Thymus (tissue), 14 donors: ENCODE results near the gene HMBS. TPM values are rescaled to one million over a fixed set of nuclear protein-coding genes. Genes with fewer than 3 reads are reported as not detected.
"Not testable (repeated sequence)": the region's sequence is repeated elsewhere in the genome, so short reads cannot be mapped to it uniquely, and the experiment has no call there.

Experiments
- DNase-seq, 9 donors: peaks; one replicate each; pipeline ENCODE4 v3.0.0-alpha.2; 2013; ENCODE audit warnings: low spot score in 9 of 9, low read depth in 6 of 9, missing footprints in 1 of 9
- H3K27ac ChIP-seq, 2 donors: one replicate each; pipeline ENCODE4 v1.5.1; 2013; ENCODE audit warnings: control low read depth in 1 of 2, low read depth in 1 of 2, low read length in 1 of 2, mild to moderate bottlenecking in 1 of 2, moderate library complexity in 1 of 2
- H3K27me3 ChIP-seq, 2 donors: one replicate each; pipeline ENCODE4 v1.5.1; 2013; ENCODE audit warnings: low read length in 1 of 2; ENCODE audit not compliant: control insufficient read depth in 2 of 2, insufficient read depth in 1 of 2
- H3K36me3 ChIP-seq, 2 donors: one replicate each; pipeline ENCODE4 v1.5.1; 2013; ENCODE audit warnings: low read length in 1 of 2, mild to moderate bottlenecking in 1 of 2, moderate library complexity in 1 of 2; ENCODE audit not compliant: control insufficient read depth in 2 of 2, insufficient read depth in 2 of 2
- H3K4me1 ChIP-seq, 2 donors: one replicate each; pipeline ENCODE4 v1.5.1; 2013; ENCODE audit warnings: low read length in 2 of 2; ENCODE audit not compliant: control insufficient read depth in 2 of 2, insufficient read depth in 2 of 2
- H3K4me3 ChIP-seq, 2 donors: one replicate each; pipeline ENCODE4 v1.5.1; 2013; ENCODE audit warnings: low read length in 2 of 2, control low read depth in 1 of 2, mild to moderate bottlenecking in 1 of 2
- H3K9me3 ChIP-seq, 2 donors: one replicate each; pipeline ENCODE4 v1.5.1; 2013; ENCODE audit warnings: low read length in 1 of 2, mild to moderate bottlenecking in 1 of 2; ENCODE audit not compliant: control insufficient read depth in 2 of 2, insufficient read depth in 1 of 2
- WGBS: extraction: QIAGEN DNeasy Blood & Tissue Kit; methylation state at CpG from one replicate; pipeline ENCODE4 v1.1.7; 2013; 5-methylcytosine and 5-hydroxymethylcytosine counted together
- long read RNA-seq, 10 donors: transcript quantifications; one replicate each; lab custom pipeline, GENCODE V29; 2026
- polyA plus RNA-seq: library from polyadenylated mRNA; stranded (reverse); fragments of 200-250 nt; gene quantifications from one replicate; pipeline ENCODE4 v1.2.3, GENCODE V29; 2013
- total RNA-seq: library from RNA; stranded (reverse); fragments of 120-200 nt; gene quantifications from one replicate; pipeline ENCODE4 v1.2.4, GENCODE V29; 2013
- donor health status: healthy.

Gene HMBS
- total RNA-seq, result 5.4 TPM
- polyA plus RNA-seq, result 15.5 TPM
- long read RNA-seq, donor 1, result 0 reads
- long read RNA-seq, donor 2, result 0 reads
- long read RNA-seq, donor 3, transcript HMBS-201 (14 exons, 1,501 nt), result major isoform, 13 of 16 reads
- long read RNA-seq, donor 3, partial matches to known transcripts, result 0 of 16 reads
- long read RNA-seq, donor 3, other reads (novel, unspliced or antisense), result 0 of 16 reads
- long read RNA-seq, donor 4, partial matches to known transcripts, result 0 of 3 reads
- long read RNA-seq, donor 4, other reads (novel, unspliced or antisense), result 0 of 3 reads
- long read RNA-seq, donor 5, transcript HMBS-201 (14 exons, 1,501 nt), result major isoform, 10 of 14 reads
- long read RNA-seq, donor 5, partial matches to known transcripts, result 0 of 14 reads
- long read RNA-seq, donor 5, other reads (novel, unspliced or antisense), result 0 of 14 reads
- long read RNA-seq, donor 6, partial matches to known transcripts, result 0 of 5 reads
- long read RNA-seq, donor 6, other reads (novel, unspliced or antisense), result 0 of 5 reads
- long read RNA-seq, donor 7, partial matches to known transcripts, result 0 of 5 reads
- long read RNA-seq, donor 7, other reads (novel, unspliced or antisense), result 0 of 5 reads
- long read RNA-seq, donor 8, partial matches to known transcripts, result 0 of 3 reads
- long read RNA-seq, donor 8, other reads (novel, unspliced or antisense), result 0 of 3 reads
- long read RNA-seq, donor 9, partial matches to known transcripts, result 0 of 4 reads
- long read RNA-seq, donor 9, other reads (novel, unspliced or antisense), result 0 of 4 reads
- long read RNA-seq, donor 10, partial matches to known transcripts, result 0 of 3 reads
- long read RNA-seq, donor 10, other reads (novel, unspliced or antisense), result 0 of 3 reads

- peaks cover 8 to 23% of the 10 kb centered on the region in 2 donors for H3K4me1 ChIP-seq
These were observed at the start of gene HMBS for GRCh38 chr11:119084663-119085436. TSS of gene HMBS (plus strand) at chr11:119084881. CDS start at chr11:119085034, 153 bp downstream.

GRCh38 chr11:119038884-119039283 is 45.8 kb upstream of the HMBS start:
- H3K4me3 ChIP-seq, result no peak overlapping the region
- WGBS, result 98% methylated on average over 5 of the region's 5 CpGs
- H3K9me3 ChIP-seq, result no peaks in the 10 kb centered on the region
- no peaks in the 10 kb centered on the region for H3K27me3 ChIP-seq
- H3K27ac ChIP-seq, result no peak overlapping the region
- peaks cover 0 to 4% of the 10 kb centered on the region in 2 donors for H3K4me1 ChIP-seq
- H3K36me3 ChIP-seq, result no peaks in the 10 kb centered on the region
- DNase-seq, result no peak

More at GRCh38 chr11:119084663-119085436, at the start of gene HMBS:
- WGBS, result 1% methylated on average over 45 of the region's 45 CpGs
- H3K9me3 ChIP-seq, result no peaks in the 10 kb centered on the region
- H3K4me3 ChIP-seq, result peak within 1 kb of the TSS; percentile 76 to 83
- peak in 8 of 9 donors; percentile 77 to 92 (median 88) for DNase-seq
- H3K27ac ChIP-seq, result peak within 1 kb of the TSS; percentile 74 to 88
- peaks cover 24 to 28% of the 10 kb centered on the region in 2 donors for H3K36me3 ChIP-seq
- no peaks in the 10 kb centered on the region for H3K27me3 ChIP-seq

- H3K4me3 ChIP-seq, DNase-seq, H3K9me3 ChIP-seq, H3K27ac ChIP-seq, H3K27me3 ChIP-seq, H3K36me3 ChIP-seq, H3K4me1 ChIP-seq: not testable (repeated sequence)
- 22% methylated on average over 11 of the region's 11 CpGs for WGBS
These were observed 45.2 kb upstream of the HMBS start for GRCh38 chr11:119039471-119039870.

- Histone ChIP-seq H3K9me3 (no peaks in the 10 kb centered on the region), H3K4me1 (no peaks in the 10 kb centered on the region), H3K36me3 (peaks cover 26 to 27% of the 10 kb centered on the region in 2 donors), H3K4me3 (no peak overlapping the region), H3K27me3 (no peaks in the 10 kb centered on the region), H3K27ac (no peak overlapping the region)
- whole genome bisulfite sequencing, result 80% methylated on average over 4 of the region's 4 CpGs
- DNase-seq, result peak in 1 of 9 donors; percentile 17
These were observed 42.7 kb upstream of the HMBS start for GRCh38 chr11:119041821-119042514.

GRCh38 chr11:119042927-119043326 is 41.8 kb upstream of the HMBS start:
- peaks cover 35% of the 10 kb centered on the region in 2 donors for H3K36me3 ChIP-seq
- H3K27ac ChIP-seq, result no peak overlapping the region
- WGBS, result 98% methylated on average over 9 of the region's 9 CpGs
- no peak overlapping the region for H3K4me3 ChIP-seq
- no peak for DNase-seq
- no peaks in the 10 kb centered on the region for H3K9me3 ChIP-seq
- no peaks in the 10 kb centered on the region for H3K4me1 ChIP-seq
- no peaks in the 10 kb centered on the region for H3K27me3 ChIP-seq

GRCh38 chr11:119044708-119045107 is 40.0 kb upstream of the HMBS start:
- no peak for DNase-seq
- no peaks in the 10 kb centered on the region for H3K27me3 ChIP-seq
- no peak overlapping the region for H3K27ac ChIP-seq
- H3K36me3 ChIP-seq, result peaks cover 53% of the 10 kb centered on the region in 2 donors
- H3K4me3 ChIP-seq, result no peak overlapping the region
- H3K9me3 ChIP-seq, result no peaks in the 10 kb centered on the region
- WGBS, result 94% methylated on average over 6 of the region's 6 CpGs
- H3K4me1 ChIP-seq, result no peaks in the 10 kb centered on the region

- DNase-seq, result no peak
- Histone ChIP-seq H3K9me3 (no peaks in the 10 kb centered on the region), H3K27ac (no peak overlapping the region), H3K27me3 (no peaks in the 10 kb centered on the region), H3K36me3 (peaks cover 66 to 70% of the 10 kb centered on the region in 2 donors), H3K4me1 (no peaks in the 10 kb centered on the region), H3K4me3 (no peak overlapping the region)
- WGBS, result 95% methylated on average over 6 of the region's 6 CpGs
These were observed 38.2 kb upstream of the HMBS start for GRCh38 chr11:119046489-119046888.

DNA sequence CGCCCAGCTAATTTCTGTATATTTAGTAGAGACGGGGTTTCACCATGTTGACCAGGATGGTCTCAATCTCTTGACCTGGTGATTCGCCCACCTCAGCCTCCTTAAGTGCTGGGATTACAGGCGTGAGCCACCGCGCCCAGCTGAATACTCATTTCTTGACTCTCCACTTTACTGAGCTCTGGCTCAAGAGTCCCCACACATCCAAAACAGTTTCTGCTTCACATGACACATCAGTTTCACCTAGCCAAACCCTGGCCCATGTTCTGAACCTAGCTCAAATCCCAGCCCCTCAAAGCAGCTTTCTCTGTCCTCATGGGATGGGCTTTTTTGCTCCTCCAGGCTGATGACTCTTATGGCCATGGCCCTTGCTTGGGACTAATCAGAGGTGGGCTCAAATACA is 37.5 kb upstream of the HMBS start:
- 99% methylated on average over 6 of the region's 6 CpGs for WGBS

More for the DNA sequence above, 37.5 kb upstream of the HMBS start:
- Histone ChIP-seq H3K27me3 (no peaks in the 10 kb centered on the region), H3K4me1 (no peaks in the 10 kb centered on the region), H3K4me3 (no peak overlapping the region), H3K9me3 (no peaks in the 10 kb centered on the region), H3K36me3 (peaks cover 73 to 77% of the 10 kb centered on the region in 2 donors), H3K27ac (no peak overlapping the region)
- no peak for DNase-seq
